Retinal pigment epithelial cell (primary cell): ENCODE results near the gene SLC24A3.

Experiments
- DNase-seq: peaks from one replicate; pipeline ENCODE4 v3.0.0-alpha.2; 2010; ENCODE audit warnings: low read depth
- H3K4me3 ChIP-seq: 2 replicates; pipeline ENCODE4 v1.5.1; 2011; ENCODE audit warnings: mild to moderate bottlenecking, low read length, control low read depth, moderate library complexity
- TF ChIP-seq, protein P1 (sequence below): conservative IDR thresholded peaks from 2 replicates; pipeline ENCODE4 v1.5.1; 2011; ENCODE audit warnings: low read depth, low read length, control low read depth, inconsistent platforms

Gene SLC24A3

DNA sequence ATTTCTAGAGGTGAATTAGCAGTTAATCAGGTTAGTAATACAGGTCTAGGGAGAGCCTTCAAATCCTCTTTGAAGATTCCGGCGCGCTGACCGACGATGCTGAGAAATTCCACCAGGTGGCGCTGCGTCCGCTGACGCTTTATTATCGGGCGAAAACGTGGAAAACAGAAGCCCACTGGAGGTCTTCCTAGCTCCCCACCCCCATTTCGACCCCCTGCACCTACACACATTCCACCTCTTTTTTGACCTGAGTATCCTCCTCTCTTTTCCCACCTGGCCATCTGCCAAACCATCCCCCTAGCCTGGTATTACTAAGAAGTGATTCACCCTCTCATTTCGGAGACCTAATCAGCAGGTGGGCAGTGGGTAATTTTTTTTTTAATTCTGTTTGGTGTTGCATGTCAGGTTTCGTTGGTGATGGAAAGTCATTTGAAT is 480.3 kb downstream of the SLC24A3 start:
- peak overlapping the region; percentile 20 for H3K4me3 ChIP-seq
- no peak for DNase-seq
- TF ChIP-seq, protein P1, sequence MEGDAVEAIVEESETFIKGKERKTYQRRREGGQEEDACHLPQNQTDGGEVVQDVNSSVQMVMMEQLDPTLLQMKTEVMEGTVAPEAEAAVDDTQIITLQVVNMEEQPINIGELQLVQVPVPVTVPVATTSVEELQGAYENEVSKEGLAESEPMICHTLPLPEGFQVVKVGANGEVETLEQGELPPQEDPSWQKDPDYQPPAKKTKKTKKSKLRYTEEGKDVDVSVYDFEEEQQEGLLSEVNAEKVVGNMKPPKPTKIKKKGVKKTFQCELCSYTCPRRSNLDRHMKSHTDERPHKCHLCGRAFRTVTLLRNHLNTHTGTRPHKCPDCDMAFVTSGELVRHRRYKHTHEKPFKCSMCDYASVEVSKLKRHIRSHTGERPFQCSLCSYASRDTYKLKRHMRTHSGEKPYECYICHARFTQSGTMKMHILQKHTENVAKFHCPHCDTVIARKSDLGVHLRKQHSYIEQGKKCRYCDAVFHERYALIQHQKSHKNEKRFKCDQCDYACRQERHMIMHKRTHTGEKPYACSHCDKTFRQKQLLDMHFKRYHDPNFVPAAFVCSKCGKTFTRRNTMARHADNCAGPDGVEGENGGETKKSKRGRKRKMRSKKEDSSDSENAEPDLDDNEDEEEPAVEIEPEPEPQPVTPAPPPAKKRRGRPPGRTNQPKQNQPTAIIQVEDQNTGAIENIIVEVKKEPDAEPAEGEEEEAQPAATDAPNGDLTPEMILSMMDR = peak; percentile 90

DNA sequence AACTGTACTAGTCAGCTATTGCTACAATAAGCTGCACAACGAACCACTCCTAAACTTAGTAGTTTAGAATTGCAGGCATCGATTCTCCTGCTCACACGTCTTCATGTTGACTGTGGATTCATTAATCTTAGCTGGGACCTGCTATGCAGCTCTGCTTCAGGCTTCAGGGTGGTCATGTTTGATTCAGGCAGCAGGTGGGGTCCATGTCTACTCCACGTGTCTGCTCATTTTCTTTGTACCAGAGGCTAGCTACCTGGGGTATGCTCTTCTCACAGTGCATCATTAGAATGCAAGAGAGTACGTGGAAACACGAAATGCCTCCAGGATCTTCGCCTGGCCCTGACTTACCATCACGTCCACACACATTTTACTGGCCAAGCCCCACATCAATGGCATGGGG is 481.1 kb downstream of the SLC24A3 start:
- no peak for DNase-seq
- TF ChIP-seq, protein P1 = no peak

DNA sequence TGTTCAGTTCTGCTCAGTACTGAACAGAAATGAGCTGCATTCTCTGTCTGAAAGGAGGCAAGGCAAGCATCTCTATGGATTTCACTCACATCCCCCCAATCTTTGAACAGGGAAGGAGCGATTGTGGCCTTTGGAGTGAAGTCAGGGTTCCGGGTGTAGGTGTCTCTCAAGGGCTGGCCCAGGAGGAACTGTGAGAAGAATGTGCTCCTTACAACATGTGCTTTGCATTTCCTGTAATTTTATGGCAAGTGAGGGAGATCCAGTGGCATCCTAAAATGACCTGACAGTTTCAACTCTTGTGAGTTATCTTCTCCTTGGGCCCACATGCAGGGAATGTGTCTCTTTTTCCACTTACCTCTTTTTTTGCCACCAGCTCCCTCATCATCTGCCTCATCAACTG is 482.6 kb downstream of the SLC24A3 start:
- DNase-seq = no peak
- TF ChIP-seq, protein P1 = no peak
- no peak overlapping the region for H3K4me3 ChIP-seq

More for the DNA sequence above, 481.1 kb downstream of the SLC24A3 start:
- no peak overlapping the region for H3K4me3 ChIP-seq

DNA sequence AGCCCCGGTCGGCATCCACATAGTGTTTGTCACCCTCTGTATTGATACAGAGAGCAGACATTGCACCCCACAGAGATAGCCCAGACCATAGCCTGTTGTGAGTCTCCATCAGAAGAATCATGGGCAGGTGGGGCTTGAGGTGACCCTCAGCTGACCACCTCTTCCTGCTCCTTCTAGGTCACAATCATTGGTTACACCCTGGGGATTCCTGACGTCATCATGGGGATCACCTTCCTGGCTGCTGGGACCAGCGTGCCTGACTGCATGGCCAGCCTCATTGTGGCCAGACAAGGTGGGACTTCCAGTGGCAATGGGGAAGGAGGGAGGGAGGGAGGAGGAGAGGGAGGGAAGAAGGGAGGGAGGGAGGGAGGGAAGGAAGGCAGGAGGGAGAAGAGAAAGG is 484.2 kb downstream of the SLC24A3 start:
- no peak overlapping the region for H3K4me3 ChIP-seq
- TF ChIP-seq, protein P1 = no peak
- DNase-seq = no peak

DNA sequence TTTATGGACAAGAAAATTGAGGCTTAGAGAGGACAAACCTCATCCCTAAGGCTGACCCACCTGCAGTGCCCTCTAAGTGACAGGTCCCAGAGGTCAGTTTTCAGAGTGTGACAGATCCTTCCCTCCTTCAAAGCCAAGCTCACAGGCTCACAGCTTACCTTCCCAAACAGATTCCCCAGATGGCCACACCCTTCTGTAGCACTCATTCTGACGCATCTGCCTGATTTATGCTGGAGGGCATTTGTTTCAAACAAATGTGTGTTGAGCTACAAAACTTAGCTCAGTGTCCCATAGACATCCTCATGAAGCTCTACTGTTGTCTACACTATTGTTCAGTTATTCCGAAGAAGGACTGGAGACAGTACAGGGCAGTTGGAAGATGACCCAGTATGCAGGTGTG is 485.0 kb downstream of the SLC24A3 start:
- H3K4me3 ChIP-seq = no peak overlapping the region
- TF ChIP-seq, protein P1 = no peak
- no peak for DNase-seq

DNA sequence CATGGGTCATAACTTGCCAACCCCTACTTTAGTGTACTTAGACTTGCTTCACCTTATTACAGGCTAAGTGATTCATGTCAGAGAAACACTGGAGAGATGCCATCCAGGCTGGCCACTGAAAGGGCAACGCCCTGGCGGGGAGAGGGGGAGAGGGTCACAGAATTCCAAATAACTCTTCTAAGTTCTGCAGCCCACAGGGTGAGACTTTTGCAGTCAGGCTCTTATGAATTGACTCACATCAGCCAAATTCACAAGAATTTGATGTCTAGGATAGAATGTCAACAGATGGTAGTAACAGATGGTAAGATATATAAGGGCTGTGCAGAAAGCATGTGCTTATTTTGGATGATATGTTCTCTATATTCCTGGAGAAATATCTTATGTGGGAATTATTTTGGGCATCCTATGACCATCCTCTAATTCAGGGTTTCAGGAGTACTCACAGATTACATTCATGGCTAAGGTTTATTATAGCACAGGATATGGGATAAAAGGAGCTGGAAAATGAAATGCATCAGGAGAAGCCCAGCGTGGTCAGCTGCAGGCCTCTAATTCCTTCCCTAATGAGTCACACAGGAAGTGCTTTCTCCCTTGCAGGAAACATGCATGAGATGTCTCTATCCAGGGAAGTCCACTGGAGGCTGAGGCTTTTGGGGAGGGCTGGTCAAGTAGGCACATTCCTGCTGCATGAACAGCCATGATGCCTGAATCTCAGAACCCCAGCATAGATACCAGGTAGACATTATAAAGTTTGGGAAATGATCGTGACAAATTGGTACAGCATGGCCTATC is 486.9 kb downstream of the SLC24A3 start:
- TF ChIP-seq, protein P1 = no peak
- no peak for DNase-seq
- no peak overlapping the region for H3K4me3 ChIP-seq

GRCh38 chr20:19701429-19701828 is 489.0 kb downstream of the SLC24A3 start:
- no peak for DNase-seq
- TF ChIP-seq, protein P1 = no peak
- no peak overlapping the region for H3K4me3 ChIP-seq
